ENCODE measurements around the gene WDR5. TPM values are rescaled to one million over a fixed set of nuclear protein-coding genes. Genes with fewer than 3 reads are reported as not detected.

The WDR5 gene
- total RNA-seq, 1 donor from 2014 or later: 16.1 TPM

GRCh38 chr9:134182554-134183085, 46.7 kb downstream of the WDR5 start:
- no peaks in the 10 kb centered on the region for H3K36me3 ChIP-seq (ENCODE audit: control insufficient read depth, insufficient read depth, low read length)
- no peak for TF ChIP-seq CTCF (IDR thresholded peaks at IDR 0.05; ENCODE audit: insufficient read depth, low read length, severe bottlenecking)
- DNase-seq (ENCODE audit: low read depth) (peak; percentile 9), FAIRE-seq (no peak)
- H3K4me3 ChIP-seq (ENCODE audit: low read depth, low read length): no peak overlapping the region
- H3K27me3 ChIP-seq (ENCODE audit: control insufficient read depth, insufficient read depth, low read length): peaks cover under 1% of the 10 kb centered on the region

- Histone ChIP-seq H3K36me3 (ENCODE audit: control insufficient read depth, insufficient read depth, low read length) (no peaks in the 10 kb centered on the region), H3K4me3 (ENCODE audit: low read depth, low read length) (no peak overlapping the region), H3K27me3 (ENCODE audit: control insufficient read depth, insufficient read depth, low read length) (peaks cover 2% of the 10 kb centered on the region)
- TF ChIP-seq CTCF (IDR thresholded peaks at IDR 0.05; ENCODE audit: insufficient read depth, low read length, severe bottlenecking): no peak
- DNase-seq (ENCODE audit: low read depth) (no peak), FAIRE-seq (no peak)
Measured at GRCh38 chr9:134185536-134186011, 49.7 kb downstream of the WDR5 start.

- DNase-seq (ENCODE audit: low read depth) (no peak), FAIRE-seq (no peak)
- H3K27me3 ChIP-seq (ENCODE audit: control insufficient read depth, insufficient read depth, low read length): peaks cover 2% of the 10 kb centered on the region
- H3K36me3 ChIP-seq (ENCODE audit: control insufficient read depth, insufficient read depth, low read length): no peaks in the 10 kb centered on the region
- no peak for TF ChIP-seq CTCF (IDR thresholded peaks at IDR 0.05; ENCODE audit: insufficient read depth, low read length, severe bottlenecking)
- H3K4me3 ChIP-seq (ENCODE audit: low read depth, low read length): no peak overlapping the region
Measured at GRCh38 chr9:134186471-134187109, 50.7 kb downstream of the WDR5 start.

GRCh38 chr9:134187110-134187531, 51.2 kb downstream of the WDR5 start:
- Histone ChIP-seq H3K36me3 (ENCODE audit: control insufficient read depth, insufficient read depth, low read length) (no peaks in the 10 kb centered on the region), H3K4me3 (ENCODE audit: low read depth, low read length) (no peak overlapping the region), H3K27me3 (ENCODE audit: control insufficient read depth, insufficient read depth, low read length) (peaks cover 2% of the 10 kb centered on the region)
- DNase-seq (ENCODE audit: low read depth) (no peak), FAIRE-seq (no peak)
- no peak for TF ChIP-seq CTCF (IDR thresholded peaks at IDR 0.05; ENCODE audit: insufficient read depth, low read length, severe bottlenecking)

GRCh38 chr9:134187891-134188385, 52.1 kb downstream of the WDR5 start:
- no peak for TF ChIP-seq CTCF (IDR thresholded peaks at IDR 0.05; ENCODE audit: insufficient read depth, low read length, severe bottlenecking)
- Histone ChIP-seq H3K4me3 (ENCODE audit: low read depth, low read length) (no peak overlapping the region), H3K27me3 (ENCODE audit: control insufficient read depth, insufficient read depth, low read length) (peaks cover 2% of the 10 kb centered on the region), H3K36me3 (ENCODE audit: control insufficient read depth, insufficient read depth, low read length) (no peaks in the 10 kb centered on the region)
- DNase-seq (ENCODE audit: low read depth) (no peak), FAIRE-seq (no peak)
